AG08395 (cell line): Measurements from ENCODE around the gene CFLAR.
"Not testable (repeated sequence)": the region's sequence is repeated elsewhere in the genome, so short reads cannot be mapped to it uniquely, and the experiment has no call there.

Source experiments
- DNase-seq: peaks from one replicate; pipeline ENCODE4 v3.0.0; 2012; ENCODE audit warnings: mixed read lengths, low spot score

Gene CFLAR

GRCh38 chr2:201182650-201183364, 66.8 kb downstream of the CFLAR start, which contains the start of gene CASP10:
TSS of gene CASP10 (plus strand) at chr2:201183141. CDS start at chr2:201185778, 2,637 bp downstream.
- DNase-seq = peak; percentile 63

GRCh38 chr2:201183365-201183727, 67.4 kb downstream of the CFLAR start:
- DNase-seq = no peak

GRCh38 chr2:201183835-201184234, 67.9 kb downstream of the CFLAR start:
- DNase-seq = not testable (repeated sequence)

- not testable (repeated sequence) for DNase-seq
Observed at GRCh38 chr2:201184248-201184647, 68.3 kb downstream of the CFLAR start.

GRCh38 chr2:201185863-201186262, 69.9 kb downstream of the CFLAR start:
- no peak for DNase-seq

- DNase-seq = peak; percentile 13
Observed at GRCh38 chr2:201186982-201187381, 71.0 kb downstream of the CFLAR start.

GRCh38 chr2:201188449-201188848, 72.5 kb downstream of the CFLAR start:
- no peak for DNase-seq

GRCh38 chr2:201191132-201191875, 75.3 kb downstream of the CFLAR start:
- DNase-seq = no peak

- no peak for DNase-seq
Observed at GRCh38 chr2:201194097-201194496, 78.1 kb downstream of the CFLAR start.

GRCh38 chr2:201195331-201195730, 79.4 kb downstream of the CFLAR start:
- no peak for DNase-seq

- DNase-seq = no peak
Observed at GRCh38 chr2:201196003-201196402, 80.0 kb downstream of the CFLAR start.

GRCh38 chr2:201196803-201197202, 80.8 kb downstream of the CFLAR start:
- no peak for DNase-seq

GRCh38 chr2:201197781-201198180, 81.8 kb downstream of the CFLAR start:
- no peak for DNase-seq

- DNase-seq = no peak
Observed at GRCh38 chr2:201199847-201200246, 83.9 kb downstream of the CFLAR start.

GRCh38 chr2:201200345-201200744, 84.4 kb downstream of the CFLAR start:
- no peak for DNase-seq

- DNase-seq = no peak
Observed at GRCh38 chr2:201201371-201201770, 85.4 kb downstream of the CFLAR start.

GRCh38 chr2:201203916-201204654, 88.1 kb downstream of the CFLAR start:
- DNase-seq = peak; percentile 90

- no peak for DNase-seq
Observed at GRCh38 chr2:201204655-201205514, 88.9 kb downstream of the CFLAR start.

- DNase-seq = peak; percentile 82
Observed at GRCh38 chr2:201205515-201205849, 89.5 kb downstream of the CFLAR start.

GRCh38 chr2:201208563-201209252, 92.7 kb downstream of the CFLAR start:
- no peak for DNase-seq

- DNase-seq = no peak
Observed at GRCh38 chr2:201215963-201216362, 100.0 kb downstream of the CFLAR start.
